Lower lobe of right lung (tissue), 2 donors: ENCODE data around the gene PWP1. TPM values are rescaled to one million over a fixed set of nuclear protein-coding genes. Genes with fewer than 3 reads are reported as not detected.

Experiments
- ATAC-seq, 2 donors: fragments of 200-7000 bp; cut with Tn5 transposase; one replicate each; pipeline ENCODE4 v1.9.1; 2020 to 2022; ENCODE audit warnings: mild to moderate bottlenecking in 2 of 2, moderate library complexity in 2 of 2
- DNase-seq: peaks from one replicate; pipeline ENCODE4 v3.0.0-alpha.2; 2020
- H3K27ac ChIP-seq: fragments of 200-600 bp; one replicate; pipeline ENCODE4 v1.8.0; 2022
- H3K27me3 ChIP-seq: fragments of 200-600 bp; one replicate; pipeline ENCODE4 v1.8.0; 2022; ENCODE audit warnings: low read depth
- H3K36me3 ChIP-seq: fragments of 200-600 bp; one replicate; pipeline ENCODE4 v1.8.0; 2022; ENCODE audit warnings: mild to moderate bottlenecking
- H3K4me1 ChIP-seq: fragments of 200-600 bp; one replicate; pipeline ENCODE4 v1.8.0; 2022
- H3K4me3 ChIP-seq: fragments of 200-600 bp; one replicate; pipeline ENCODE4 v1.8.0; 2022; ENCODE audit warnings: mild to moderate bottlenecking
- H3K9me3 ChIP-seq: fragments of 200-600 bp; one replicate; pipeline ENCODE4 v1.8.0; 2022
- CTCF ChIP-seq: fragments of 200-600 bp; IDR thresholded peaks from one replicate; pipeline ENCODE4 v1.8.0; 2022; ENCODE audit warnings: antibody characterized with exemption, mild to moderate bottlenecking
- intact Hi-C: fragments of 100-400 bp; cut with DNase I; formaldehyde crosslinking; loops from one replicate; pipeline ENCODE4 v1.11.0; 2022
- total RNA-seq: library from RNA; stranded (reverse); fragmentation: NEBNext Ultra II Directional; extraction: Animal tissue kit (Norgen Biotek cat#: 25700); gene quantifications from one replicate; pipeline ENCODE4 v1.2.1, GENCODE V29; 2021
- donor health status: DM: no; HTN: yes; CAD: no; lungs with severe emphysema.

The PWP1 gene
- total RNA-seq, 1 donor from 2014 or later: 24.8 TPM

GRCh38 chr12:107660861-107661415 lies 24.7 kb upstream of the PWP1 start:
- Histone ChIP-seq H3K36me3 (no peaks in the 10 kb centered on the region), H3K27ac (no peak overlapping the region), H3K27me3 (no peaks in the 10 kb centered on the region), H3K4me1 (no peaks in the 10 kb centered on the region), H3K4me3 (no peak overlapping the region), H3K9me3 (no peaks in the 10 kb centered on the region)
- ATAC-seq (no peak), DNase-seq (no peak)
- intact Hi-C loops: no loop called here
- TF ChIP-seq CTCF: no peak

GRCh38 chr12:107661830-107662229 lies 23.8 kb upstream of the PWP1 start:
- Histone ChIP-seq H3K9me3 (no peaks in the 10 kb centered on the region), H3K27ac (no peak overlapping the region), H3K4me1 (no peaks in the 10 kb centered on the region), H3K4me3 (no peak overlapping the region), H3K36me3 (no peaks in the 10 kb centered on the region), H3K27me3 (no peaks in the 10 kb centered on the region)
- no peak for ATAC-seq
- no peak for DNase-seq
- intact Hi-C loops: no loop called here
- no peak for TF ChIP-seq CTCF

- TF ChIP-seq CTCF: no peak
- Histone ChIP-seq H3K4me1 (no peaks in the 10 kb centered on the region), H3K27ac (no peak overlapping the region), H3K4me3 (no peak overlapping the region), H3K9me3 (no peaks in the 10 kb centered on the region), H3K27me3 (no peaks in the 10 kb centered on the region), H3K36me3 (no peaks in the 10 kb centered on the region)
- intact Hi-C loops: no loop called here
- DNase-seq (no peak), ATAC-seq (no peak)
Measured at GRCh38 chr12:107662484-107662883, 23.1 kb upstream of the PWP1 start.

- no peak overlapping the region for H3K27ac ChIP-seq
- H3K27me3 ChIP-seq: peaks cover 3% of the 10 kb centered on the region
- DNase-seq (no peak), ATAC-seq (no peak)
- H3K36me3 ChIP-seq: no peaks in the 10 kb centered on the region
- H3K4me1 ChIP-seq: no peaks in the 10 kb centered on the region
- H3K9me3 ChIP-seq: no peaks in the 10 kb centered on the region
- H3K4me3 ChIP-seq: no peak overlapping the region
- intact Hi-C loops: no loop called here
- no peak for TF ChIP-seq CTCF
Measured at GRCh38 chr12:107663277-107663676, 22.3 kb upstream of the PWP1 start.

- H3K9me3 ChIP-seq: no peaks in the 10 kb centered on the region
- no peaks in the 10 kb centered on the region for H3K36me3 ChIP-seq
- ATAC-seq: no peak
- peaks cover 17% of the 10 kb centered on the region for H3K27me3 ChIP-seq
- no peaks in the 10 kb centered on the region for H3K4me1 ChIP-seq
- intact Hi-C loops: no loop called here
- no peak overlapping the region for H3K27ac ChIP-seq
- no peak overlapping the region for H3K4me3 ChIP-seq
- DNase-seq: no peak
- TF ChIP-seq CTCF: no peak
Measured at GRCh38 chr12:107666009-107666408, 19.6 kb upstream of the PWP1 start.

- H3K9me3 ChIP-seq: no peaks in the 10 kb centered on the region
- no peak overlapping the region for H3K4me3 ChIP-seq
- no peak for DNase-seq
- no peaks in the 10 kb centered on the region for H3K36me3 ChIP-seq
- no peak for ATAC-seq
- H3K4me1 ChIP-seq: no peaks in the 10 kb centered on the region
- intact Hi-C loops: no loop called here
- H3K27ac ChIP-seq: no peak overlapping the region
- TF ChIP-seq CTCF: no peak
- H3K27me3 ChIP-seq: peaks cover 17% of the 10 kb centered on the region
Measured at GRCh38 chr12:107667464-107667863, 18.1 kb upstream of the PWP1 start.
